ENCODE measurements around the gene LRRC71.

GRCh38 chr1:156908955-156909354 lies 11.5 kb upstream of the LRRC71 start:
- TF ChIP-seq CTCF (IDR thresholded peaks at IDR 0.05) (no peak), POLR2A (IDR thresholded peaks at IDR 0.05) (no peak), POLR2AphosphoS5 (IDR thresholded peaks at IDR 0.05) (no peak), EP300 (IDR thresholded peaks at IDR 0.05; ENCODE audit: low read depth) (no peak)
